OCI-LY1 (cell line): ENCODE results near the gene NOSTRIN.
"Not testable (repeated sequence)": the region's sequence is repeated elsewhere in the genome, so short reads cannot be mapped to it uniquely, and the experiment has no call there.

Source experiments
- H2AFZ ChIP-seq: fragments of 200-600 bp; sonication (generic), shearing (Covaris generic); 2 replicates; pipeline ENCODE4 v1.6.0; 2014; ENCODE audit warnings: antibody characterized with exemption, mild to moderate bottlenecking, low read length
- H3F3A ChIP-seq: fragments of 200-600 bp; sonication (generic), shearing (Covaris generic); 2 replicates; pipeline ENCODE4 v1.6.0; 2014; ENCODE audit warnings: mild to moderate bottlenecking, antibody characterized with exemption, low read length, moderate library complexity; ENCODE audit not compliant: insufficient read depth
- H3K27ac ChIP-seq: fragments of 200-600 bp; sonication (generic); 2 replicates; pipeline ENCODE4 v1.5.1; 2014; ENCODE audit warnings: low read length, mixed run types, mild to moderate bottlenecking, low read depth; ENCODE audit not compliant: poor library complexity, severe bottlenecking
- H3K27me3 ChIP-seq: fragments of 200-600 bp; sonication (generic); 2 replicates; pipeline ENCODE4 v1.6.0; 2014; ENCODE audit warnings: antibody characterized with exemption, mild to moderate bottlenecking, low read length, moderate library complexity; ENCODE audit not compliant: insufficient read depth
- H3K36me3 ChIP-seq: fragments of 200-600 bp; sonication (generic); 2 replicates; pipeline ENCODE4 v1.6.1; 2014; ENCODE audit warnings: mild to moderate bottlenecking, antibody characterized with exemption, low read length, moderate library complexity, mixed read lengths; ENCODE audit not compliant: insufficient read depth
- H3K4me1 ChIP-seq: fragments of 200-600 bp; sonication (generic); 2 replicates; pipeline ENCODE4 v1.5.1; 2014; ENCODE audit warnings: mild to moderate bottlenecking, low read length, moderate library complexity; ENCODE audit not compliant: insufficient read depth, severe bottlenecking
- H3K4me2 ChIP-seq: fragments of 200-600 bp; sonication (generic), shearing (Covaris generic); 2 replicates; pipeline ENCODE4 v1.6.1; 2014; ENCODE audit warnings: low read length
- H3K4me3 ChIP-seq: fragments of 200-600 bp; sonication (generic); 2 replicates; pipeline ENCODE4 v1.5.1; 2014; ENCODE audit warnings: low read length, low read depth, mild to moderate bottlenecking, mixed read lengths; ENCODE audit not compliant: poor library complexity, severe bottlenecking
- H3K79me2 ChIP-seq: fragments of 200-600 bp; shearing (Covaris generic); 2 replicates; pipeline ENCODE4 v1.6.1; 2016; ENCODE audit warnings: mixed run types, low read length, mixed read lengths; ENCODE audit not compliant: insufficient read depth
- H3K9ac ChIP-seq: fragments of 200-600 bp; sonication (generic), shearing (Covaris generic); 2 replicates; pipeline ENCODE4 v1.6.1; 2014; ENCODE audit warnings: mild to moderate bottlenecking, low read length, mixed read lengths
- H3K9me2 ChIP-seq: fragments of 200-600 bp; sonication (generic), shearing (Covaris generic); 2 replicates; pipeline ENCODE4 v1.6.1; 2014; ENCODE audit warnings: low read depth, mild to moderate bottlenecking, low read length, mixed read lengths
- H3K9me3 ChIP-seq: fragments of 200-600 bp; shearing (Covaris generic); 2 replicates; pipeline ENCODE4 v1.6.1; 2014; ENCODE audit warnings: low read length, mixed read lengths
- H4K20me1 ChIP-seq: fragments of 200-600 bp; sonication (generic), shearing (Covaris generic); 2 replicates; pipeline ENCODE4 v1.6.0; 2016; ENCODE audit warnings: mild to moderate bottlenecking, low read length; ENCODE audit not compliant: insufficient read depth
- CTCF ChIP-seq: fragments of 200-600 bp; sonication (generic), shearing (Covaris generic); IDR thresholded peaks from 2 replicates; pipeline ENCODE4 v1.5.1; 2017; ENCODE audit warnings: mild to moderate bottlenecking, antibody characterized with exemption, low read length, moderate library complexity, mixed read lengths
- EZH2 ChIP-seq: fragments of 200-600 bp; sonication (generic), shearing (Covaris generic); IDR thresholded peaks from 2 replicates; pipeline ENCODE4 v1.8.0; 2017; ENCODE audit warnings: borderline replicate concordance, mixed run types, mild to moderate bottlenecking, antibody characterized with exemption, low read length, moderate library complexity, mixed read lengths

NOSTRIN gene

GRCh38 chr2:168789776-168790175, 12.7 kb upstream of the NOSTRIN start:
- no peak overlapping the region for H3K27ac ChIP-seq
- no peak overlapping the region for H3K4me3 ChIP-seq
- H3K9me3 ChIP-seq = no peaks in the 10 kb centered on the region
- no peaks in the 10 kb centered on the region for H4K20me1 ChIP-seq
- no peaks in the 10 kb centered on the region for H3F3A ChIP-seq
- no peaks in the 10 kb centered on the region for H3K9me2 ChIP-seq
- no peak overlapping the region for H2AFZ ChIP-seq
- H3K79me2 ChIP-seq = no peaks in the 10 kb centered on the region
- H3K4me1 ChIP-seq = no peaks in the 10 kb centered on the region
- TF ChIP-seq EZH2 (no peak), CTCF (no peak)
- H3K36me3 ChIP-seq = no peaks in the 10 kb centered on the region
- H3K27me3 ChIP-seq = no peaks in the 10 kb centered on the region
- H3K4me2 ChIP-seq = no peak overlapping the region
- no peak overlapping the region for H3K9ac ChIP-seq

GRCh38 chr2:168790226-168790902, 12.1 kb upstream of the NOSTRIN start:
- Histone ChIP-seq H3K36me3 (no peaks in the 10 kb centered on the region), H4K20me1 (no peaks in the 10 kb centered on the region), H3K9me3 (no peaks in the 10 kb centered on the region), H3K27ac (no peak overlapping the region), H3K27me3 (no peaks in the 10 kb centered on the region), H3K79me2 (no peaks in the 10 kb centered on the region), H3K4me1 (no peaks in the 10 kb centered on the region), H3K4me2 (no peak overlapping the region), H3K9me2 (no peaks in the 10 kb centered on the region), H3K4me3 (no peak overlapping the region), H3F3A (no peaks in the 10 kb centered on the region), H2AFZ (no peak overlapping the region), H3K9ac (no peak overlapping the region)
- no peak for TF ChIP-seq EZH2
- TF ChIP-seq CTCF = no peak

GRCh38 chr2:168791140-168791539, 11.3 kb upstream of the NOSTRIN start:
- H3K36me3 ChIP-seq, H3K4me2 ChIP-seq, H3K9me2 ChIP-seq, H2AFZ ChIP-seq, H4K20me1 ChIP-seq, H3K9me3 ChIP-seq, H3K79me2 ChIP-seq, H3K27ac ChIP-seq, H3K27me3 ChIP-seq, H3K4me3 ChIP-seq, H3F3A ChIP-seq, H3K9ac ChIP-seq, H3K4me1 ChIP-seq: not testable (repeated sequence)

GRCh38 chr2:168793596-168793995, 8.8 kb upstream of the NOSTRIN start:
- Histone ChIP-seq H3K4me1 (no peaks in the 10 kb centered on the region), H3F3A (no peaks in the 10 kb centered on the region), H3K27me3 (no peaks in the 10 kb centered on the region), H3K9me2 (no peaks in the 10 kb centered on the region), H3K27ac (no peak overlapping the region), H3K36me3 (no peaks in the 10 kb centered on the region), H3K9ac (no peak overlapping the region), H2AFZ (no peak overlapping the region), H4K20me1 (no peaks in the 10 kb centered on the region), H3K4me2 (no peak overlapping the region), H3K79me2 (no peaks in the 10 kb centered on the region), H3K9me3 (no peaks in the 10 kb centered on the region), H3K4me3 (no peak overlapping the region)
- no peak for TF ChIP-seq EZH2
- TF ChIP-seq CTCF = no peak
